ENCODE results near the gene COL9A3.

GRCh38 chr20:62889411-62889810 is 72.6 kb downstream of the COL9A3 start:
- TF ChIP-seq CTCF (conservative IDR thresholded peaks at IDR 0.05; ENCODE audit: low read length), result no peak
- no peak for TF ChIP-seq EZH2phosphoT487 (IDR thresholded peaks at IDR 0.05; ENCODE audit: borderline replicate concordance)

All from Loucy (cell line).